LNCaP clone FGC (cell line): Measurements from ENCODE around the gene FBXO42.

Source experiments
- DNase-seq: peaks from one replicate; pipeline ENCODE4 v3.0.0-alpha.2; 2011; ENCODE audit warnings: low read depth
- H3K4me3 ChIP-seq: 2 replicates; pipeline ENCODE4 v1.5.1; 2011; ENCODE audit warnings: mild to moderate bottlenecking, low read depth, low read length, control low read depth
- TF ChIP-seq, protein P1 (sequence below): IDR thresholded peaks from 2 replicates; pipeline ENCODE4 v1.5.1; 2012; ENCODE audit warnings: mild to moderate bottlenecking; ENCODE audit not compliant: control insufficient read depth, insufficient read depth; ENCODE audit errors: extremely low read depth

Gene FBXO42

DNA sequence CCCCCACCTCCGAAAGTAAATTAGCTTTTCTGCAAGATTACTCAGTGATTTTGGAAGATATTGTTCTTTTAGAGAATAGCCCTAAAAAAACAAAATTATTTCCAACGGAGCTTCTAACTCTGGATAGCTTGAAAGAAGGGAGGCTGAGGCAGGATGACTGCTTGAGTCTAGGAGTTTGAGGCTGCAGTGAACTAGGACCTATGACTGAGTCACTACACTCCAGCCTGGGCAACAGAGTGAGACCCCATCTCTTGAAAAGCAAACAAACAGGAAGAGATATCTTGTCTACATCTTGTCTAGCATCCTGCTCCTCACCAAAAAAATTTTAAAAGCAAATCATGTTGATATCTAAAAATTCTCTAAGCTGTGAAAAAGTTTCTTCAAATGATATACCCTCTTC, 73.1 kb downstream of the FBXO42 start:
- DNase-seq = no peak
- TF ChIP-seq, protein P1, sequence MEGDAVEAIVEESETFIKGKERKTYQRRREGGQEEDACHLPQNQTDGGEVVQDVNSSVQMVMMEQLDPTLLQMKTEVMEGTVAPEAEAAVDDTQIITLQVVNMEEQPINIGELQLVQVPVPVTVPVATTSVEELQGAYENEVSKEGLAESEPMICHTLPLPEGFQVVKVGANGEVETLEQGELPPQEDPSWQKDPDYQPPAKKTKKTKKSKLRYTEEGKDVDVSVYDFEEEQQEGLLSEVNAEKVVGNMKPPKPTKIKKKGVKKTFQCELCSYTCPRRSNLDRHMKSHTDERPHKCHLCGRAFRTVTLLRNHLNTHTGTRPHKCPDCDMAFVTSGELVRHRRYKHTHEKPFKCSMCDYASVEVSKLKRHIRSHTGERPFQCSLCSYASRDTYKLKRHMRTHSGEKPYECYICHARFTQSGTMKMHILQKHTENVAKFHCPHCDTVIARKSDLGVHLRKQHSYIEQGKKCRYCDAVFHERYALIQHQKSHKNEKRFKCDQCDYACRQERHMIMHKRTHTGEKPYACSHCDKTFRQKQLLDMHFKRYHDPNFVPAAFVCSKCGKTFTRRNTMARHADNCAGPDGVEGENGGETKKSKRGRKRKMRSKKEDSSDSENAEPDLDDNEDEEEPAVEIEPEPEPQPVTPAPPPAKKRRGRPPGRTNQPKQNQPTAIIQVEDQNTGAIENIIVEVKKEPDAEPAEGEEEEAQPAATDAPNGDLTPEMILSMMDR = no peak
- no peak overlapping the region for H3K4me3 ChIP-seq

DNA sequence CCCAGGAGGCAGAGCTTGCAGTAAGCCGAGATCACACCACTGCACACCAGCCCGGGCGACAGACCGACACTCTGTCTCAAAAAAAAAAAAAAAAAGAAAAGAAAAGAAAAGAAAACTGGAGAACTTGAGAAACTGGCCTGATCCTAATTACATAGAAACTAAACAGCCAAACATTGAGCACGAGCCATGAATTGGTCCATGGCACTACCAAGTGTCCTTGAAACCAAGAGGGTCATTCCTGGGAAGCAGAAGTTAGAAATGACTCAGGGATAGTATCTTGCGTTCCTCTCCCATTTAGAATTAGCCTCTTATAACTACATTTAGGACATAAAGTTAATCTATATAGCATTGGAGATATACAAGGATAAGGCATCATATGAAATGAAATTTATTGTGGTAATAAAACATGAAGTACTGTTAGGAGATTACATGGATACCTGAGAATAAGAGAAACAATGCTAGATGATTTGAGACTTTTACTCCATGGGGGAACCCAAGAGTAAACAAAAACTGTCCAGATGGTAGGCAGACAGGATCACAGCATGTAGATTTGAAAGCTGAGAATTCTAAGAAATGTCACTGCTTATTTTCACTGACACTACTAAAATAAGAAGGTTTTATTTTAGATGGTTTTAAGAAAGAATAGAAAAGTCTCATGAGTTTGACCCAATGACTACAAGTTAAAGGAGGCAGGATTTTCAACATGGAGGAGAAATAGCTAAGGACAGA, 75.8 kb downstream of the FBXO42 start:
- H3K4me3 ChIP-seq = no peak overlapping the region
- TF ChIP-seq, protein P1 = no peak
- no peak for DNase-seq

DNA sequence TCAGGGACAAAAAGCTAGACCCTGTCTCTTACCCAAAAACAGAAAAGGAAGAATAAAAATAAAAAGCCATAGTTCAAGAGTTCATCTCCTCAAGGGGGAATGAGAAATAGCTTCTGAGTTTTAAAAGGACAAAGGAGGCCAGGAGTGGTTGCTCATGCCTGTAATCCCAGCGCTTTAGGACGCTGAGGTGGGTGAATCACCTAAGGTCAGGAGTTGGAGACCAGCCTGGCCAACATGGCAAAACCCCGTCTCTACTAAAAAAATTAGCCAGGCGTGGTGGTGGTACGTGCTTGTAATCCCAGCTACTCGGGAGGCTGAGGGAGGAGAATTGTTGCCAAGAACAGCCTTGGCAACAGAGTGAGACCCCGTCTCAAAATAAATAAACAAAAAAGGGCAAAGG, 76.7 kb downstream of the FBXO42 start:
- H3K4me3 ChIP-seq = no peak overlapping the region
- no peak for DNase-seq
- TF ChIP-seq, protein P1 = no peak

DNA sequence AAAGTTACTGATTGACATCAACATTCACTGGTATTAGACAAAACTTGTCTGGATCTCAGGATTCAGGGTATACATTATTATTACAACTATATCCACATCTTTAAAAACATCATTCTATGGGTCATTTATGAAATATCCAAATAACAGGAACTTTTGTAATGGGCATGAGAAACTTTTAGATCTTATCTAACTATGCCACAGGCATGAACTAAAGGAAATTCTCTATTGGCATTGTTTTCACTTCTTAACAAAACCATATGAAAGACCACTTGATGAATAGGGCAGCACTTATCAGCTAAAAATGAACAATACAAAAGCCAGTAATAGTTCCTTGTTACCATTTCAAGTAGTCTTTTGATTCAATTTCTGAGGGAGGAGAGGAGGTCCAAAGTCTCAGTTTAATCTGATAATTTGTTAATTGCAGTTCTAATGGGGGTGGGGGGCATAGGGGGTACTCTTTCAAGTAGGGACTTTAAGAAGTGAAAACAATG, 84.5 kb downstream of the FBXO42 start:
- no peak for DNase-seq
- TF ChIP-seq, protein P1 = no peak
- H3K4me3 ChIP-seq = no peak overlapping the region

DNA sequence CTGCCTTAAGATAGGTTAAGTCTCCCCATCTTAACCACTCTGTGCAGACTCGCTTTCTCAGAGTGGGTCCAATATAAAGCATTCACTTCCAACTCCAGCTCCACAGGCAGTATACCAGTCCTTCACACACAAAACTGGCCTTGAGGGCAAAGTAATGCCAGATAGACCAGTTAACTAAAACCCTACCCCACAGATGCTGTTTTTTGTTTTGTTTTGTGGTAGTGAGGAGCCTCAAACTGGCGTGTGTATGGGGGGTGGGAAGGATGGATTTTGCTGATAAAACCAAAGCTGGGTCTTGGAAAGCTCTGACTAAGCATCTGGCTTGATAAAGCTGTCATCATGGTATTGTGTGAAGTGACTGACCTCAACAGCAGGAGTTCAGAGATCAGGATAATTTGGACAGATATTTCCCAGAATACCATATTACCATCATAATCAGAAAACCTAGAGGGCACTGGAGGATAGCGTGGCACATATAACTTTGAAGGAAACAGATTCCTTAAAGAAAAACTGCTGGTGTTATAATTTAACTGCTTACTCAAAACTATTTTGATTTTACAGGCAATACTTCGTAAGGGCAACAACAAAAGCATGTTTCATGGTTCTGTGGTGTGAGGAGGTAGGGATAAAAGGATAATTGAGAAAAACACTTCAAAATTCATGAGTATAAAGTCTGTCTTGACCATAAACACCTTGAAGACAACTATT, 85.7 kb downstream of the FBXO42 start:
- H3K4me3 ChIP-seq = no peak overlapping the region
- DNase-seq = no peak
- TF ChIP-seq, protein P1 = no peak

DNA sequence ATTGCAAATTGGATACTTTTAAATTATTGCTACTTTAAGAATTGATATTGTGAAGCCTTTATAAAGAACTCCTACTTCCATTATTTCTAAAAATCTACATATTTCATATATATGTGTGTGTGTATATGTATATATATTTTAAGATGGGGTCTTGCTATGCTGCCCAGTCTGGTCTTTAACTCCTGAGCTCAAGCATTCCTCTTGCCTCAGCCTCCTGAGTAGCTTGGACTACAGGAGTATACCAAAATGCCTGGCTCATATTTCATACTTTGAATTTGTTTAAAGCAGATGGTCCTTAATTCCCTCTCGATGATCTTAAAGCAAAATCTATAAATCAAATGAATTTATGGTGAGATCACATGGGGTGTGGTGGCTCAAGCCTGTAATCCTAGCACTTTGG, 90.2 kb downstream of the FBXO42 start:
- DNase-seq = no peak
- TF ChIP-seq, protein P1 = no peak

More for the DNA sequence above, 90.2 kb downstream of the FBXO42 start:
- H3K4me3 ChIP-seq = no peak overlapping the region
